ENCODE measurements around the gene GPLD1.
"Not testable (repeated sequence)": the region's sequence is repeated elsewhere in the genome, so short reads cannot be mapped to it uniquely, and the experiment has no call there.

The GPLD1 gene

GRCh38 chr6:24415753-24416152 lies 73.6 kb downstream of the GPLD1 start:
- no peak for TF ChIP-seq CTCF (IDR thresholded peaks at IDR 0.05)
- H3K4me3 ChIP-seq: no peak overlapping the region
- H3K36me3 ChIP-seq: peaks cover 78 to 86% (median 82%) of the 10 kb centered on the region in 3 donors
- H3K27me3 ChIP-seq: no peaks in the 10 kb centered on the region
- no peak overlapping the region for H3K27ac ChIP-seq
- no peaks in the 10 kb centered on the region for H3K4me1 ChIP-seq
- DNase-seq: no peak
- intact Hi-C loops (cut with DNase I; ENCODE audit: low total_unique reads): no loop called here
- H3K9me3 ChIP-seq: no peaks in the 10 kb centered on the region

- DNase-seq; H3K27me3 ChIP-seq; intact Hi-C loops (cut with DNase I; ENCODE audit: low total_unique reads); H3K4me1 ChIP-seq; H3K9me3 ChIP-seq; H3K4me3 ChIP-seq; H3K27ac ChIP-seq: not testable (repeated sequence)
- peaks cover 66 to 85% (median 72%) of the 10 kb centered on the region in 3 donors for H3K36me3 ChIP-seq
These were observed 74.8 kb downstream of the GPLD1 start for GRCh38 chr6:24414531-24414930.

GRCh38 chr6:24412294-24412693 lies 77.1 kb downstream of the GPLD1 start:
- no peak overlapping the region for H3K27ac ChIP-seq
- intact Hi-C loops (cut with DNase I; ENCODE audit: low total_unique reads): no loop called here
- DNase-seq: no peak
- H3K4me3 ChIP-seq: no peak overlapping the region
- TF ChIP-seq CTCF (IDR thresholded peaks at IDR 0.05): no peak
- H3K4me1 ChIP-seq: no peaks in the 10 kb centered on the region
- peaks cover 52 to 74% (median 59%) of the 10 kb centered on the region in 3 donors for H3K36me3 ChIP-seq
- H3K9me3 ChIP-seq: no peaks in the 10 kb centered on the region
- H3K27me3 ChIP-seq: no peaks in the 10 kb centered on the region

- intact Hi-C loops (cut with DNase I; ENCODE audit: low total_unique reads): no loop called here
- H3K27ac ChIP-seq: no peak overlapping the region
- H3K36me3 ChIP-seq: peaks cover 38 to 57% (median 57%) of the 10 kb centered on the region in 3 donors
- no peaks in the 10 kb centered on the region for H3K27me3 ChIP-seq
- TF ChIP-seq CTCF (IDR thresholded peaks at IDR 0.05): no peak
- H3K9me3 ChIP-seq: no peaks in the 10 kb centered on the region
- no peak overlapping the region for H3K4me3 ChIP-seq
- DNase-seq: no peak
- H3K4me1 ChIP-seq: no peaks in the 10 kb centered on the region
These were observed 78.8 kb downstream of the GPLD1 start for GRCh38 chr6:24410622-24411021.

- Histone ChIP-seq H3K27ac (no peak overlapping the region), H3K9me3 (no peaks in the 10 kb centered on the region), H3K27me3 (no peaks in the 10 kb centered on the region), H3K4me3 (no peak overlapping the region), H3K4me1 (peaks cover 0 to 12% (median 5%) of the 10 kb centered on the region in 4 donors), H3K36me3 (peaks cover 26 to 46% (median 44%) of the 10 kb centered on the region in 3 donors)
- TF ChIP-seq CTCF (IDR thresholded peaks at IDR 0.05): no peak
- DNase-seq: no peak
- intact Hi-C loops (cut with DNase I; ENCODE audit: low total_unique reads): no loop called here
These were observed 80.5 kb downstream of the GPLD1 start for GRCh38 chr6:24408719-24409410.

GRCh38 chr6:24405262-24405661 lies 84.1 kb downstream of the GPLD1 start:
- H3K27ac ChIP-seq: no peak overlapping the region
- peaks cover 0 to 27% (median 18%) of the 10 kb centered on the region in 3 donors for H3K36me3 ChIP-seq
- no peak for TF ChIP-seq CTCF (IDR thresholded peaks at IDR 0.05)
- no peak for DNase-seq
- H3K4me1 ChIP-seq: peaks cover 0 to 24% (median 8%) of the 10 kb centered on the region in 4 donors
- no peaks in the 10 kb centered on the region for H3K27me3 ChIP-seq
- intact Hi-C loops (cut with DNase I; ENCODE audit: low total_unique reads): no loop called here
- no peak overlapping the region for H3K4me3 ChIP-seq
- no peaks in the 10 kb centered on the region for H3K9me3 ChIP-seq

Measured in tibial artery (tissue), 4 donors.